ENCODE data around the gene BAX.

Gene BAX

GRCh38 chr19:48992581-48993174 lies 38.0 kb downstream of the BAX start:
- no peak for DNase-seq (ENCODE audit: low read depth)
- no peak for TF ChIP-seq CTCF (IDR thresholded peaks at IDR 0.05; ENCODE audit: low read length, missing control alignments)

GRCh38 chr19:48993175-48994034 lies 38.7 kb downstream of the BAX start, which contains the start of the genes GYS1 and RUVBL2:
Gene GYS1, minus strand, starts transcription at chr19:48993309. Its CDS starts 197 bp downstream, at chr19:48993112.
Gene RUVBL2, plus strand, starts transcription at chr19:48993887. Its CDS starts 25 bp downstream, at chr19:48993912.
- peak; percentile 100 for DNase-seq (ENCODE audit: low read depth)
- peak; percentile 84 for TF ChIP-seq CTCF (IDR thresholded peaks at IDR 0.05; ENCODE audit: low read length, missing control alignments)
- peak within 1 kb of the TSS; percentile 97 for H3K4me3 ChIP-seq (replicated peaks; ENCODE audit: low read depth, low read length)

More at GRCh38 chr19:48992581-48993174, 38.0 kb downstream of the BAX start:
- peak overlapping the region; percentile 97 for H3K4me3 ChIP-seq (replicated peaks; ENCODE audit: low read depth, low read length)

GRCh38 chr19:48994035-48994386 lies 39.3 kb downstream of the BAX start:
- H3K4me3 ChIP-seq (replicated peaks; ENCODE audit: low read depth, low read length), result peak overlapping the region; percentile 97
- DNase-seq (ENCODE audit: low read depth), result no peak
- TF ChIP-seq CTCF (IDR thresholded peaks at IDR 0.05; ENCODE audit: low read length, missing control alignments), result no peak

- peak; percentile 63 for DNase-seq (ENCODE audit: low read depth)
- TF ChIP-seq CTCF (IDR thresholded peaks at IDR 0.05; ENCODE audit: low read length, missing control alignments), result peak; percentile 58
Observed at GRCh38 chr19:48997972-48998371, 43.3 kb downstream of the BAX start.

GRCh38 chr19:48999481-49000325 lies 45.0 kb downstream of the BAX start:
- no peak overlapping the region for H3K4me3 ChIP-seq (replicated peaks; ENCODE audit: low read depth, low read length)
- TF ChIP-seq CTCF (IDR thresholded peaks at IDR 0.05; ENCODE audit: low read length, missing control alignments), result peak; percentile 88
- peak; percentile 79 for DNase-seq (ENCODE audit: low read depth)

More at GRCh38 chr19:48997972-48998371, 43.3 kb downstream of the BAX start:
- H3K4me3 ChIP-seq (replicated peaks; ENCODE audit: low read depth, low read length), result no peak overlapping the region

GRCh38 chr19:49004133-49004532 lies 49.5 kb downstream of the BAX start:
- no peak overlapping the region for H3K4me3 ChIP-seq (replicated peaks; ENCODE audit: low read depth, low read length)
- DNase-seq (ENCODE audit: low read depth), result no peak
- TF ChIP-seq CTCF (IDR thresholded peaks at IDR 0.05; ENCODE audit: low read length, missing control alignments), result no peak

Data from fibroblast of pulmonary artery (primary cell).